DND-41 (cell line): Measurements from ENCODE around the gene DYNC1H1.

Experiments
- CTCF ChIP-seq: IDR thresholded peaks from 2 replicates; pipeline ENCODE4 v1.5.1; 2012; ENCODE audit warnings: borderline replicate concordance, low read length, moderate library complexity, mild to moderate bottlenecking; ENCODE audit not compliant: poor library complexity, severe bottlenecking; ENCODE audit errors: extremely low read depth
- EZH2 ChIP-seq: IDR thresholded peaks from 3 replicates; pipeline ENCODE4 v1.6.1; 2012; ENCODE audit warnings: borderline replicate concordance, low read depth, mild to moderate bottlenecking, moderate library complexity, low read length, inconsistent platforms; ENCODE audit not compliant: severe bottlenecking

GRCh38 chr14:102012336-102012735 lies 48.0 kb downstream of the DYNC1H1 start:
- TF ChIP-seq CTCF (no peak), EZH2 (no peak)
